ENCODE measurements around the gene ENO1.
"Not testable (repeated sequence)": the region's sequence is repeated elsewhere in the genome, so short reads cannot be mapped to it uniquely, and the experiment has no call there.

Gene ENO1

DNA sequence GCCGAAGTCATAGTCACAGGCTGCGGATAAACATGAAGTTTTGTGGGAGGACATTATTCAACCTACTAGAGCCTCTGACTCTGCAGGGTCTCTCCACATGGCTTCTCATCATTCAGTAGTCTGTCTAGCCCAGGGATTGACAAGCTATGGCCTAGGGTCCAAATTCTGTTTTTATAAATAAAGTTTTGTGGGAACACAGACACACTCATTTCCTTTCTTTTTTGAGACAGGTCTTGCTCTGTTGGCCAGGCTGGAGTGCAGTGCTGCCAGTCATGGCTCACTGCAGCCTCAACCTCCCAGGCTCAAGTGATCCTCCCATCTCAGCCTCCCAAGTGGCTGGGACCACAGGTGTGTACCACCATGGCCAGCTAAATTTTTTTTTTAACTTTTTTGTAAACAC, 8.1 kb upstream of the ENO1 start:
- no peak for DNase-seq
- no peak overlapping the region for H3K4me3 Mint-ChIP-seq
- H3K27me3 Mint-ChIP-seq, result no peaks in the 10 kb centered on the region
- H3K36me3 Mint-ChIP-seq, result no peaks in the 10 kb centered on the region
- no peak overlapping the region for H3K27ac Mint-ChIP-seq
- H3K4me1 Mint-ChIP-seq, result no peaks in the 10 kb centered on the region
- no peaks in the 10 kb centered on the region for H3K9me3 Mint-ChIP-seq
- CTCF ChIA-PET, result interaction anchor here (1.4 kb wide), 1 partner anchor 31 kb away, joined by 4 read pairs; no protein-coding TSS in a partner anchor

DNA sequence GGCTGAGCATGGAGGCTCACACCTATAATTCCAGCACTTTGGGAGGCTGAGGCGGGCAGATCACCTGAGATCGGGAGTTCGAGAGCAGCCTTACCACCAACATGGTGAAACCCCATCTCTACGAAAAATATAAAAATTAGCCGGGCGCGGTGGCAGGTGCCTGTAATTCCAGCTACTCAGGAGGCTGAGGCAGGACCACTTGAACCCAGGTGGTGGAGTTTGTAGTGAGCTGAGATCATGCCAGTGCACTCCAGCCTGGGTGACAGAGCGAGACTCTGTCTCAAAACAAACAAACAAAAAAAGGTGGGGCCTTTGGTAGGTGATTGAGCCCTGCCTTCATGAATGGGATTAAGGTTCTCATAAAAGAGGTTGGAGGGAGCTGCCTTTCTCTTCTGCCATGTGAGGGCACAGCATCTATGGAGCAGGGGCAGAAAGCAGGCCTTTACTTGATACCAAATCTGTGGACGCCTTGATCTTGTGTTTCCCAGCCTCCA, 7.6 kb upstream of the ENO1 start:
- CTCF ChIA-PET, H3K4me1 Mint-ChIP-seq, H3K27ac Mint-ChIP-seq, H3K27me3 Mint-ChIP-seq, H3K4me3 Mint-ChIP-seq, DNase-seq, H3K9me3 Mint-ChIP-seq, H3K36me3 Mint-ChIP-seq: not testable (repeated sequence)

- H3K9me3 Mint-ChIP-seq, H3K4me3 Mint-ChIP-seq, H3K27me3 Mint-ChIP-seq, DNase-seq, CTCF ChIA-PET, H3K27ac Mint-ChIP-seq, H3K36me3 Mint-ChIP-seq: not testable (repeated sequence)
- H3K4me1 Mint-ChIP-seq, result peaks cover 17% of the 10 kb centered on the region
These were observed 5.6 kb upstream of the ENO1 start for GRCh38 chr1:8884105-8884504.

GRCh38 chr1:8883491-8883890, 5.0 kb upstream of the ENO1 start:
- Mint-ChIP-seq H3K27me3 (peaks cover 3% of the 10 kb centered on the region), H3K9me3 (no peaks in the 10 kb centered on the region), H3K27ac (no peak overlapping the region), H3K4me1 (peaks cover 17% of the 10 kb centered on the region), H3K36me3 (peaks cover 8% of the 10 kb centered on the region), H3K4me3 (no peak overlapping the region)
- DNase-seq, result no peak
- CTCF ChIA-PET, result no interaction called here

DNA sequence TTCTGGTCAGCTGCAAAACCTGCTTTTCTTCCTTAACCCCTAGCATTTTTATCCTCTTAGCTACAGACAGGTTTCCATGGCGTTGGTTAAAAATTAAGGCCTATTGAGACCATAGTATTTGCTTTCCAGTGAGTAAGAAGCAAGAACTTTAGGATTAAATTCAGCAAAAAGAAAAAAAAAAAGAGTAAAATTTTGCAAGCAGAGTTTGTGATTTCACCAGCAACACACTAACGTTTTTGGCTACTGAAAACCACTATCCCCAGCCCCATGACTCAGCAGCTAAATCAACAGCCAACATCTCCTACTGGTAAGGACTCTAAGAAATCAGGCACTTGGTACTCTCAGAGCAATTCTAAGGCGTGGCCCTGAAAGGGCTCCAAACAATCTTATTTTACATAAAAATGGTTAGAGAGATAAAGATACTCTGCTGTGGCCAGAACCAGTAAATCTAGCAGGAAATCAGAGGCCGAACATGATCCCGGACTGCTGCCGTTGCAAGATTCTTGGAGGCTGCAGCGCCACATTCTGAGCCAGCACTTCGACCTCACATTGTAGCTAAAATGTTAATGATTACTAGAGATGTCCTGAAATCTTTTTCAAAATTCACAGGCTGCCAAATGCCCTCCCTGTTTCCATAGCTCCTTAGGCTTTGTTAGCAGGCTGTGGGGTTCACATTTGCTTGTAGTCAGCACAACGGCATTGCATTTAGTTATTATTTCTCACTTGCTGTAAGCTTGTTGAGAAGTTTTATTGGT, 1.6 kb upstream of the ENO1 start:
- H3K9me3 Mint-ChIP-seq, result no peaks in the 10 kb centered on the region
- H3K27me3 Mint-ChIP-seq, result peaks cover 8% of the 10 kb centered on the region
- peak; percentile 68 for DNase-seq
- CTCF ChIA-PET, result interaction anchor here (0.7 to 2.1 kb wide), 9 partner anchors 12 to 301 kb away, joined by 3 to 7 read pairs (median 4); no protein-coding TSS in a partner anchor
- H3K4me1 Mint-ChIP-seq, result peaks cover 28% of the 10 kb centered on the region
- H3K36me3 Mint-ChIP-seq, result peaks cover 40% of the 10 kb centered on the region
- H3K4me3 Mint-ChIP-seq, result peak overlapping the region; percentile 86
- peak overlapping the region; percentile 96 for H3K27ac Mint-ChIP-seq

DNA sequence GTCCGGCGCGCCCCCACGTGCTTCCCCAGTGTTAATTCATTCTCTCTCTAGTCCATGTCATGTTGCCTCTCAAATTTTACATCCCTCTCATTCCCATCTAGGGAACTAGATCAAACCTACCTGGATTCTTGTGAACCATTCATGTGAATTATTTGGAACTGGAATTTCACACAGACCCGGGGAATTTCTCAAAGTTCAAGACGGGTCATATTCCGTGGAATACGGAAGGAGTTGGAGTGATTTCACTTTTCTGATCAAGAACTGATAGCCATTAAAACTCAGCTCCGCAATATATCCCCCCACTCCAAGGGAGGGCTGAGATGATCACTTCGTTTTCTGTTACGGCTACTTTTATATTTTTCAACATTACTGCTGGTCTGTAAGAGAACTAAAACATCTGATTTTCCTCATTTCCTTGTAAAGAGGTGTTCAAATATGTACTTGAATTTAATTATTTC, 1.0 kb upstream of the ENO1 start:
- peaks cover 34% of the 10 kb centered on the region for H3K4me1 Mint-ChIP-seq
- CTCF ChIA-PET, result interaction anchor here (0.8 to 2.1 kb wide), 7 partner anchors 17 to 126 kb away, joined by 3 to 7 read pairs (median 5); no protein-coding TSS in a partner anchor

DNA sequence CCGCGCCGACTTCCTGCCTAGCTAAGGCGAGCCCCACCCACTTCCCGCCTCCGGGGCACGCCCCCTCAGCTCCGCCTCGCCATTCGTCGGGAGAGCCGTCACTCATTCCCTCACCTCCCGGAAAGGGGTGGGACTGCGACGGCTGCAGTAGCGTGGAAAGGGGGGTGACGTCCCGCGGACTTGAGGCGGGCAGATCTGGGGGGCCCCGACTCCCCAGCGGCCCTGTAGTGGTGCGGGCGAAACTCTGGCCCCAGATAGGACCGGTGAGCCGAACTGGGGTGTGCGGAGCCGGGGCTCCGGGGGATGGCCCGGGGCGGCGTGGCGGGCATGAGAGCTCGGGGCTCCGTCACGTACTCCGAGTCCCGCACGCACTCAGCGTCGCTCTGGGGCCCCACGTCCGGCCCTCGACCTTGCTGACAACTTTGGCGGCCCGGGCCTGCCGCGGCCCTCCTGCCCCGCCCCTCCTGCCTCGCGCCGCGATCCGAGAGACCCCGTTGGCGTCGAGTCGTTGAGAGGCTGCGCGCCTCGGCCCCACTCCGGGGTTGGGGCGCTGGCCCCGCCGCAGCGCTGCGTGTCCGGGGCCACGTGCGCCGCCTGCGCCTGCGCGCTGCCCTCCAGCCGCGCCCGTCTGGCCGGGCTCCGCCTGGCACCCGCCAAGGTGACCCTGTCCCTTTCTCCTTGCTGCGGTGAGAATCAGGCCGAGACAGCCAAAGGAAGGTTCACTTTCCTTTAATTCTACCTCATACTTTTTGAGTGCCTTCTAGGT, 395 bp upstream of the ENO1 start:
- Mint-ChIP-seq H3K9me3 (no peaks in the 10 kb centered on the region), H3K36me3 (peaks cover 52% of the 10 kb centered on the region), H3K27me3 (peaks cover 8% of the 10 kb centered on the region), H3K27ac (peak overlapping the region; percentile 98), H3K4me3 (peak overlapping the region; percentile 96), H3K4me1 (peaks cover 39% of the 10 kb centered on the region)
- peak; percentile 98 for DNase-seq
- CTCF ChIA-PET, result interaction anchor here (1.0 to 2.1 kb wide), 4 partner anchors 19 to 109 kb away, joined by 3 to 6 read pairs (median 5); no protein-coding TSS in a partner anchor

More for the DNA sequence above, 1.0 kb upstream of the ENO1 start:
- DNase-seq, result no peak
- Mint-ChIP-seq H3K36me3 (peaks cover 46% of the 10 kb centered on the region), H3K4me3 (peak overlapping the region; percentile 86), H3K9me3 (no peaks in the 10 kb centered on the region), H3K27me3 (peaks cover 8% of the 10 kb centered on the region), H3K27ac (peak overlapping the region; percentile 96)

- Mint-ChIP-seq H3K36me3 (peaks cover 80% of the 10 kb centered on the region), H3K4me3 (peak overlapping the region; percentile 96), H3K4me1 (peaks cover 67% of the 10 kb centered on the region), H3K9me3 (no peaks in the 10 kb centered on the region), H3K27ac (peak overlapping the region; percentile 98), H3K27me3 (peaks cover 8% of the 10 kb centered on the region)
- CTCF ChIA-PET, result no interaction called here
- DNase-seq, result no peak
These were observed 2.4 kb downstream of the ENO1 start for GRCh38 chr1:8876087-8876486.

DNA sequence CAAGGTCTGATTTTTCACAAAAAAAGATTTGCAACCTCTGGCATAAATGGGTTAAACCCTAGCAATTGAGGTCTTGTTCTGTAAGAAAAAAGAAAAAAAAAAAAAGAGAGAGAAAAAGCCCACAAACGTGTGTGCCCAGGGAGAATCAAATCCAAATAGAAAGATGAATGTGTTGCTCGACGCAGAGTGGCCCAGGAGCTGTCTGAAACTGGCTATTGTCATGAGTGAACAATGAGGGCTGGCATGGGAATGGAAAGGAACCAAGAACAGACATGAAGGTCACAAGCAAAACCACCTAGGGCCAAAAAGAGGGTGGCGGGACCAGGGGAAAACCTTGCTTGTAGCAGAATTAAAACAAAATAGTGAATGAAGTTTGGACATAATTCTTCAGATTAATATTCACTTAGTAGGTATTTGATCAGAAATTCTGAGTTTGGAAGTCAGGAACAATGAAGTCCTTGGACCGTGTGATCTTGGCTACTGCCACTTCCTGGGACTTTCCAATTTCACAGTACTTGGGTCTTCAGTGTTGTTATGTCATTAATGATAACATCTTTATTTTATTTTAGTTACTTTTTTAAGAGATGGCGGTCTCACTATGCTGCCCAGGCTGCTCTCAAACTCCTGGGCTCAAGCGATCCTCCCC, 3.1 kb downstream of the ENO1 start:
- CTCF ChIA-PET, result interaction anchor here (0.7 to 2.6 kb wide), 2 partner anchors 13 to 72 kb away, joined by 4 to 16 read pairs; no protein-coding TSS in a partner anchor
- no peaks in the 10 kb centered on the region for H3K9me3 Mint-ChIP-seq
- H3K27ac Mint-ChIP-seq, result peak overlapping the region; percentile 98
- no peak for DNase-seq
- H3K4me1 Mint-ChIP-seq, result peaks cover 69% of the 10 kb centered on the region
- H3K36me3 Mint-ChIP-seq, result peaks cover 84% of the 10 kb centered on the region
- peaks cover 8% of the 10 kb centered on the region for H3K27me3 Mint-ChIP-seq
- H3K4me3 Mint-ChIP-seq, result peak overlapping the region; percentile 96

GRCh38 chr1:8874230-8875201, 4.0 kb downstream of the ENO1 start:
- H3K4me1 Mint-ChIP-seq, result peaks cover 69% of the 10 kb centered on the region
- peak overlapping the region; percentile 98 for H3K27ac Mint-ChIP-seq
- H3K9me3 Mint-ChIP-seq, result no peaks in the 10 kb centered on the region
- DNase-seq, result no peak
- peak overlapping the region; percentile 96 for H3K4me3 Mint-ChIP-seq
- H3K27me3 Mint-ChIP-seq, result peaks cover 8% of the 10 kb centered on the region
- peaks cover 88% of the 10 kb centered on the region for H3K36me3 Mint-ChIP-seq
- CTCF ChIA-PET, result interaction anchor here (0.7 to 2.6 kb wide), 5 partner anchors 12 to 130 kb away, joined by 3 to 16 read pairs (median 4); no protein-coding TSS in a partner anchor

DNA sequence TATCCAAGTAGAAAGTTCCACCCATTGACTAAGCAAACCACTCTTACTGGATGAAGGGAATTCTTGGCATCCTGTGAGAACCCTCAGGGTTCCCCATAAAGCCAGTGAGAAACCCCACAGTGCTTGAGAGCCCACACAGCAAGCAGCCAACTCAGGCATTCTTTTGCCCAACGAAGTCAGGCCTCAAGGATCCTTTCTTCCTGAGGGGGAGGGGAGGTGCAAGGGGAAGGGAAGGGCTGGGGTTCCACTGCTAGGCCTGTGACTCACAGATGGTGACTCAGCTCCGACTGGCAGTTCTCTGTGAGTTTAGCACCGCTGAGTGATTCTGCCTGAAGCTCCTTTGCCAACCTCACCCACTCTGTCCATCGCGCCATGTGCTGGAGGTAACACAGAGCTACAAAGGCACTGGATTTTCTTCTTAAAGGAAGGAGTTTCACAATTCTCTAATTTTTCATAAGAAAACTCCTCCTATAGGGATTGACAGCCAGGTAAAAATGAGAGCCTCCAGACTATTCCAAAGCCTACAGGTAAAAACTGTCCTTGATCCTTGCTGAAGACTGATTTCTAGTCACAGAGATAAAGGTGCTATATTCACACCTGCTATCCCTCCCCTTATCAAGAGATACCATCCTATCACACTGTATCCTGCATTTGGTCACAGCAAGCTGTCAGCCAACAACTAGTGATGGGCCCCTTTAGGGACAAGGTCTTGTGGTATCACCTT, 4.8 kb downstream of the ENO1 start:
- Mint-ChIP-seq H3K4me1 (peaks cover 72% of the 10 kb centered on the region), H3K36me3 (peaks cover 96% of the 10 kb centered on the region), H3K9me3 (no peaks in the 10 kb centered on the region), H3K4me3 (peak overlapping the region; percentile 96), H3K27ac (peak overlapping the region; percentile 98), H3K27me3 (peaks cover 7% of the 10 kb centered on the region)
- peak; percentile 77 for DNase-seq
- CTCF ChIA-PET, result interaction anchor here (0.7 to 2.6 kb wide), 5 partner anchors 12 to 131 kb away, joined by 3 to 16 read pairs (median 4); no protein-coding TSS in a partner anchor

GRCh38 chr1:8873001-8873400, 5.5 kb downstream of the ENO1 start:
- no peak for DNase-seq
- peak overlapping the region; percentile 96 for H3K4me3 Mint-ChIP-seq
- peaks cover 95% of the 10 kb centered on the region for H3K36me3 Mint-ChIP-seq
- H3K9me3 Mint-ChIP-seq, result no peaks in the 10 kb centered on the region
- CTCF ChIA-PET, result interaction anchor here (1.0 to 2.6 kb wide), 4 partner anchors 11 to 132 kb away, joined by 3 to 16 read pairs (median 6); no protein-coding TSS in a partner anchor
- H3K27ac Mint-ChIP-seq, result peak overlapping the region; percentile 98
- peaks cover 3% of the 10 kb centered on the region for H3K27me3 Mint-ChIP-seq
- H3K4me1 Mint-ChIP-seq, result peaks cover 74% of the 10 kb centered on the region
